ENCODE measurements around the gene NUP153.

Gene NUP153

GRCh38 chr6:17663226-17663625, 43.5 kb downstream of the NUP153 start:
- DNase-seq (ENCODE audit: low read depth in 3 of 3): no peak

DNA sequence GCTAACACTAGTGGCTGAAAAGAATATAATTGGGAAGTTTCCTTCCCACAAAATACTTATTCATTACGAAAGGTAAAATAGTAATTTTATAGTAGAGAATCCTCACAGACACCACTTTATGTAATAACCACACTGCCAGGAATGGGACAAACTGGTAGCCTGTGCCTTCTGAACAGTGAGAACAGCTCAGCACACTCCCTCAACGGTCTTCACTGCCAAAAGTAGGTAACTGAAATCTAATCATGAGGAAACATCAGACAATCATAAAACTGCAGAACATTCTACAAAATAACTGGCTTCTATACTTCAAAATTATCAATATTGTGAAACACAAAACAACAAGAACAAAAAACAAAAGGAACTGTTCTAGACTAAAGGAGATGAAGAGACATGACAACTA, 44.1 kb downstream of the NUP153 start:
- DNase-seq (ENCODE audit: low read depth in 3 of 3): no peak

- no peak for DNase-seq (ENCODE audit: low read depth in 3 of 3)
Observed at GRCh38 chr6:17656644-17657043, 50.1 kb downstream of the NUP153 start.

- DNase-seq (ENCODE audit: low read depth in 3 of 3): no peak
Observed at GRCh38 chr6:17656092-17656491, 50.6 kb downstream of the NUP153 start.

DNA sequence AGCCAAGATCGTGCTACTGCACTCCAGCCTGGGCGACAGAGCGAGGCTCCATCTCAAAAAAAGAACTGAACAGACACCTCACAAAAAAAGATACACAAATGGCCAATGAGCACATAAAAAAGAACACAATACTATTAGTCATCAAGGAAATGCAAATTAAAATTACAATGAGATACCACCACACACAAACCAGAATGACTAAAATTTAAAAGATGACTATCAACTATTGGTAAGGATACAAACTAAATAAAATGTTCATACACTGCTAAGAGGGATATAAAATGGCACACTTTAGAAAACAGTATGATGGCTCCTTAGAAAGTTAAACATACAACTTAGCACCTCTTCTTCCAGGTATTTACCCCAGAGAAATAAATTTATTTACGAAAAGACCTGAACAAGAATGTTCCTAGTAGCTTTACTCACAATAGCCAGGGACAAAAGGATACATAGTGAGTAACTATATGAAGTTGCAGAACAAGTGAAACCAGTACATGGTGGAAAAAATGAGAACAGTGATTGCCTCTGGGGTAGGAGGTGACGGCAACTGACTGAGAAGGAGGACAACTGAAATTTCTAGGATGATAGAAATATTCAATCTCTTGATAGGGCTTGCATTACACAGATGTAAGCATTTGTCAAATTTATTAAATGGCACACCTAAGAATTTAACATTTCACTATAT, 53.4 kb downstream of the NUP153 start:
- no peak for DNase-seq (ENCODE audit: low read depth in 3 of 3)

- no peak for DNase-seq (ENCODE audit: low read depth in 3 of 3)
Observed at GRCh38 chr6:17650656-17651309, 55.9 kb downstream of the NUP153 start.

- DNase-seq (ENCODE audit: low read depth in 3 of 3): no peak
Observed at GRCh38 chr6:17648745-17649144, 58.0 kb downstream of the NUP153 start.

GRCh38 chr6:17640477-17640917, 66.2 kb downstream of the NUP153 start:
- no peak for DNase-seq (ENCODE audit: low read depth in 3 of 3)

GRCh38 chr6:17638212-17638715, 68.5 kb downstream of the NUP153 start:
- no peak for DNase-seq (ENCODE audit: low read depth in 3 of 3)

DNA sequence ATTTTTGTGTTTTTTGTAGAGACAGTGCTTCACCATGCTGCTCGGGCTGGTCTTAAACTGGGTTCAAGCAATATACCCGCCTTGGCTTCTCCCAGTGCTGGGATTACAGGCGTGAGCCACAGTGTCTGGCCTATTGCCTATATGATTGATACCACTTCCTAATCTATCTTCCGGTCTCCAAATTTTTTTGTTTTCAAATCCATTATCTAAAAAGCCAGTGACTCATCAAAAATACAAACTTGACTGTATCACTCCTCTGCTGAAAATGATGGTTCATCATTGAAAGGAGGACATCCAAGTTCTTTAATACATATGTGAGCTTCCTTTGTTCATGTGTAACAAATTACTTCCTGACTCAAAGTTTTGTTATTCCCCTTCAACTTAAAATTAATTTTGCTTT, 71.2 kb downstream of the NUP153 start:
- no peak for DNase-seq (ENCODE audit: low read depth in 3 of 3)

DNA sequence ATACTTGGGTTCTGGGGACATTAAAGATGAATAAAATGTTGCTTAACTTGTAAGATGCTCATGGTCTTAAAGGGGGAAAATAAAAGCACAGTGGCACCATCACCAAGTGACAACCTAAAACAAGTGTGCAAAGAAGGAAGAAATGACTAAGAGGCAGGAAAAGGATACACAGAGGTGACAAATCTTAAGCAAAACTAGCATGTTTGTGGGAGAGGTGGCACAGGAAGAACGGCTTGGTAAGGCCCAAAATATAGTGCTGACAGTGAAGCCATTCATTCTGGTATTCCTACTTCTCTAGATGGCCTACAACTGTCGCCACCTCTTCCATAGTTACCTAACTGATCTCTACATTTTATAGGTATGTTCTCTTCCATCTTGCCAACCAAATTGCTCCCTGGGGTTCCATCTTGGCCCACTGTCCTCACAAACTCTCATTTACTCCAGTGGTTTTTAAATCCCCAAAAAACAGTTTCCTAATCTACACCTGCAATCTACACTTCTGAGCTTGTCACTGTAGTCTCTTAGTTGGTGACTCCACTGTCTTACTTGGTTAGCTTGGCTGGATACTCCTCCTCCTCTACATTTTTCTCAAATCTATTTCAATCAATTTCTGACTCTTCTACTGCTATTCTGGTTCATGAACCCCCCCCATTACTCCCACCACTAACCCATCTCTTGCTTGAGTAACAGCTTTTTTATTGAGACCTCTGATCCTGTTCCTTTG, 73.1 kb downstream of the NUP153 start:
- no peak for DNase-seq (ENCODE audit: low read depth in 3 of 3)

DNA sequence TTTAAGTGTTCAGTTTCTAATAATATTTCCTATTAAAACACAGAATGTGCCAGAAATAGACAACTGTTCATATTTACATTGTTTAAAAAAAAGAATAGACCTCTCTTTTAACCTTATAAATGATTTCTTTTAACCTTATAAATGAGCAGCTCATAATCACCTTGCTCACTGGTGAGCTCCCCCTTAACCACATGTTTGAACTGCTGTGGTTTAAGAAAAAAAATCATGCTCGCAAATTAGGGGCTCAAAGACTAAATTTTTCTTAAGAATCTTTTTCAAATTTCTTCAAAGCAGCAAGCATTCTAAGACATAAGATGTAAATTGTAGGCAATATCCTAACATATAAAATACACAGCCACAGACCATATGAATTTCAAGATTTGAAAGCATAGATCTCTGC, 73.8 kb downstream of the NUP153 start:
- DNase-seq (ENCODE audit: low read depth in 3 of 3): no peak

GRCh38 chr6:17630511-17631073, 76.1 kb downstream of the NUP153 start:
- no peak for DNase-seq (ENCODE audit: low read depth in 3 of 3)

DNA sequence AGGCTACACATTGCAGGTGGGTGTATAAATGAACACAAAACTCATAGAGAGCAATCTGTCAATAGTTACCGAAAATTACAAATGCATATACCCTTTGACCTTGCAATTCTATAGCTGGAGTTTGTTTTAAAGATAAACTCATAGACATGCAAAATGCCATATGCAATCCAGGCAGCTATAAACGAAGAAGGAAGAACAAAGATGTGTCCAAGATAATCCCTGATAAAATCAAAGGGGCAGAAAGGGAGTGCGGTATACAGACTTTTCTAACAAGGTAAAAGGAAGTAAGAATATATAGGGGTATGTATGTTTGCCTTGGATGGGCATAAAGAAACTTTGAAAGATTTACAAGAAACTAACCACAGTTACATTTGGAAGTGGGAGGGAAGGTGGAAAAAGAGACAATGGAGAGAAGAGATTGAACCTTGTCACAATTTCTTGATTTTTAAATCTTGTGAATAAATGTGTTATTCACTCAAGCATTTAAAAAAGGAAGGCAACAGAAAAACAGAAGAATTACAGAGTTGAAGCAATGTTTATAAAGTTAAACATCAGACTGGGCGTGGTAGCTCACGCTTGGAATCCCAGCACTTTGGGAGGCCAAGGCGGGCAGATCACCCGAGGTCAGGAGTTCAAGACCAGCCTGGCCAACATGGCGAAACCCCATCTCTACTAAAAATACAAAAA, 76.8 kb downstream of the NUP153 start:
- DNase-seq (ENCODE audit: low read depth in 3 of 3): no peak

GRCh38 chr6:17628873-17629272, 77.9 kb downstream of the NUP153 start:
- DNase-seq (ENCODE audit: low read depth in 3 of 3): no peak

DNA sequence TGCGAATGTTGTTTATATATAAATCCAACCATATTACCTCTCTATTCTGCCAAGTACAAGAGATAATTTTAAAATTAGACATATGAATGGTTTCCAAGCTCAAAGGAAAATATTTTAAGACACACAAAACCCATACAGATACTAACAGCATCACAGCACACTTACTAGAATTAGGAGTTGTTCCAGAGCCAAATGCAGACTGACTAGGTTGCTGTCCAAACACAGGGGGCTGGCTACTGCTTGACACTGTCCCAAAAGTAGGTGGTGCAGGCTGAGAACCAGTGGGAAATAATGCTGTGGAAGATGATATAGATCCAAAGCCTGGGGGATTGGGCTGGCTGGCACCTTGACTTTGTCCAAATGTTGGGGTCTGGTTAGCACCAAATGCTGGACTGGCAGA, 82.3 kb downstream of the NUP153 start:
- no peak for DNase-seq (ENCODE audit: low read depth in 3 of 3)

DNA sequence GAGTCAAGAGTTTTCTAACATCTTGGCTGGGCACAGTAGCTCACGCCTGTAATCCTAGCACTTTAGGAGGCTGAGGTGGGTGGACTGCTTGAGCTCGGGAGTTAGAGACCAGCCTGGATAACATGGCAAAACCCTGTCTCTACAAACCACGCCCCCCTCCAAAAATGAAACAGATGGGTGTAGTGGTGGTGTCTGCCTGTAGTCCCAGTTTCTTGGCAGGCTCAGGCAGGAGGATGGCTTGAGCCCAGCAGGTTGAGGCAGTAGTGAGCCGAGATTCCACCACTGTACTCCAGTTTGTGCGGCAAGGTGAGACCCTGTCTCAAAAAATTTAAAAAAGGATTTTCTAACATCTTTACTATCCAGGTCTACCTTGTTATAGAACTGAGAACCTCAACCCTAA, 84.6 kb downstream of the NUP153 start:
- DNase-seq (ENCODE audit: low read depth in 3 of 3): no peak

DNA sequence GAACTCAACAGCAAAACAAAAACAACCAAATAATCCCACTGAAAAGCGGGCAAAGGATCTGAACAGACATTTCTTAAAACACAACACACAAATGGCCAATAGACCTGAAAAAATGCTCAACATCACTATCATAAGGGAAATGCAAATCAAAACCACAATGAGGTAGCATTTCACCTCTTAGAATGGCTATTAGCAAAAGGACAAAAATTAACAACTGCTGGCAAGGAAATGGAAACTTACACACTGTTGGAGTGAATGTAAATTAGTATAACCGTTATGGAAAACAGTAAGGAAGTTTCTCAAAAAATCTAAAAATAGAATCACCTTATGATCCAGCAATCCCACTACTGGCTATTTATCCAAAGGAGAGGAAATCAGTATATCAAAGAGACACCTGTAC, 85.7 kb downstream of the NUP153 start:
- no peak for DNase-seq (ENCODE audit: low read depth in 3 of 3)

DNA sequence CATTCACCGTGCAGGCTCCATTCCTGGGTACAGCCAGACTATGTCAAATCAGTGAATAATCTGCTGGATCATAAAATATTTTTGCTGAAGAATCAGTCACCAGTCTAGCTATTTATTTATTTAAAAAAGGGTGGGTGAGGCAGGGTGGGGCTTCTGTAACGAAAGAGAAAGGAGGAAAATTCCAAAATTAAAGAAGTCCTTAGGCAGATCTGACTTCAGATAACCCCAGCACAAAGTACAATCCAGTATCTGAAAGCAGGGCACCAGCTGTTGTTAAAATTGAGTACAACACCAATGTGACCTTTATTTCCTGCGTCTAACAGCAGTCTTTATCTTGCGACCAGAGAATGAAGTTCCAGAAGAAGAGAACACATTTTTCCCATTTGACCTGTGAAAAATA, 90.9 kb downstream of the NUP153 start:
- no peak for DNase-seq (ENCODE audit: low read depth in 3 of 3)

- no peak for DNase-seq (ENCODE audit: low read depth in 3 of 3)
Observed at GRCh38 chr6:17612048-17612447, 94.7 kb downstream of the NUP153 start.

DNA sequence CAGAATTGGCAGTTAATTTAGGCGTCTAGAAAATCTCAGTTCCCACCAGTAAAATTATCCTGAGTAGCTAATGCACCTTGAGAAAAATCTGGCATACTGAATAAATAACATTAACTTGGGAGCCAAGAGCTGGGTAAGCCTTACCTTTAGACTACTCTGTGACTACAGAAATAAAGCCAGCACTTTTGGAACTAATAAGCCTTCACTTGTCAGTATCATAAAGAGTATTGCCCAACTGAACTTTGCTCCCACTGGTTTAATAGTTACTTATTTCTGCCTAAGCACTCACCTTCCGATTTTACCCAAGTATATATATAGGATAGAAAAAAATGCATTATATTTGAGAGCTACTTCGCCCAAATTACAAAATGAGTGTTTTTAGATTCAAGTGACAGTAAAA, 95.9 kb downstream of the NUP153 start:
- DNase-seq (ENCODE audit: low read depth in 3 of 3): no peak

- DNase-seq (ENCODE audit: low read depth in 3 of 3): no peak
Observed at GRCh38 chr6:17606606-17607005, 100.1 kb downstream of the NUP153 start.

All from stimulated activated CD4-positive, alpha-beta T cell treated with anti-CD3 and anti-CD28 coated beads, TNF-alpha, amount 100 ng/mL, for 4 hours (primary cell).